ENCODE measurements around the gene TMPRSS6.

The TMPRSS6 gene

GRCh38 chr22:37065180-37065579 lies 44.3 kb downstream of the TMPRSS6 start:
- TF ChIP-seq REST (IDR thresholded peaks at IDR 0.05; ENCODE audit: insufficient read depth in 1 of 2, low read depth in 2 of 2, low read length in 2 of 2) (no peak), FOXP2 (optimal IDR thresholded peaks at IDR 0.05; ENCODE audit: borderline replicate concordance, extremely low read depth, extremely low read length, insufficient read depth) (no peak), SIN3A (IDR thresholded peaks at IDR 0.05; ENCODE audit: borderline replicate concordance, insufficient read depth, low read length) (no peak), TAF1 (IDR thresholded peaks at IDR 0.05; ENCODE audit: borderline replicate concordance, insufficient read depth, low read length) (no peak), POLR2AphosphoS5 (IDR thresholded peaks at IDR 0.05; ENCODE audit: low read depth, low read length) (no peak)

- TF ChIP-seq POLR2AphosphoS5 (IDR thresholded peaks at IDR 0.05; ENCODE audit: low read depth, low read length) (no peak), FOXP2 (optimal IDR thresholded peaks at IDR 0.05; ENCODE audit: borderline replicate concordance, extremely low read depth, extremely low read length, insufficient read depth) (no peak), SIN3A (IDR thresholded peaks at IDR 0.05; ENCODE audit: borderline replicate concordance, insufficient read depth, low read length) (no peak), TAF1 (IDR thresholded peaks at IDR 0.05; ENCODE audit: borderline replicate concordance, insufficient read depth, low read length) (no peak), REST (IDR thresholded peaks at IDR 0.05; ENCODE audit: insufficient read depth in 1 of 2, low read depth in 2 of 2, low read length in 2 of 2) (no peak)
These were observed 45.0 kb downstream of the TMPRSS6 start for GRCh38 chr22:37064553-37064952.

- TF ChIP-seq REST (IDR thresholded peaks at IDR 0.05; ENCODE audit: insufficient read depth in 1 of 2, low read depth in 2 of 2, low read length in 2 of 2) (no peak), FOXP2 (optimal IDR thresholded peaks at IDR 0.05; ENCODE audit: borderline replicate concordance, extremely low read depth, extremely low read length, insufficient read depth) (no peak), POLR2AphosphoS5 (IDR thresholded peaks at IDR 0.05; ENCODE audit: low read depth, low read length) (no peak), TAF1 (IDR thresholded peaks at IDR 0.05; ENCODE audit: borderline replicate concordance, insufficient read depth, low read length) (no peak), SIN3A (IDR thresholded peaks at IDR 0.05; ENCODE audit: borderline replicate concordance, insufficient read depth, low read length) (no peak)
These were observed 45.8 kb downstream of the TMPRSS6 start for GRCh38 chr22:37063431-37064420.

- TF ChIP-seq POLR2AphosphoS5 (IDR thresholded peaks at IDR 0.05; ENCODE audit: low read depth, low read length) = no peak
These were observed 46.7 kb downstream of the TMPRSS6 start for GRCh38 chr22:37062702-37063381.

GRCh38 chr22:37062376-37062675 lies 47.2 kb downstream of the TMPRSS6 start:
- TF ChIP-seq REST (IDR thresholded peaks at IDR 0.05; ENCODE audit: insufficient read depth in 1 of 2, low read depth in 2 of 2, low read length in 2 of 2) (no peak), TAF1 (IDR thresholded peaks at IDR 0.05; ENCODE audit: borderline replicate concordance, insufficient read depth, low read length) (no peak), POLR2AphosphoS5 (IDR thresholded peaks at IDR 0.05; ENCODE audit: low read depth, low read length) (no peak)
